Measurements from ENCODE around the gene SPNS2. TPM values are rescaled to one million over a fixed set of nuclear protein-coding genes. Genes with fewer than 3 reads are reported as not detected.

The SPNS2 gene
- total and polyA plus RNA-seq, 2 of the 8 experiments (the other 6 are each of a cell fraction or from before 2014, with no cell fraction given), result 1.2 to 1.5 TPM

- TF ChIP-seq CTCF (IDR thresholded peaks at IDR 0.05; ENCODE audit: control extremely low read depth in 1 of 3, insufficient read depth in 1 of 3, low read depth in 1 of 3, low read length in 3 of 3) (no peak), SIX5 (IDR thresholded peaks at IDR 0.05; ENCODE audit: low read depth, low read length) (no peak), HDAC2 (IDR thresholded peaks at IDR 0.05; ENCODE audit: borderline replicate concordance in 1 of 2, low read depth in 2 of 2, low read length in 2 of 2) (no peak), POLR2AphosphoS5 (IDR thresholded peaks at IDR 0.05; ENCODE audit: low read depth, low read length) (no peak), TAF1 (IDR thresholded peaks at IDR 0.05; ENCODE audit: low read depth, low read length) (no peak)
Measured at GRCh38 chr17:4542003-4542725, 43.5 kb downstream of the SPNS2 start (continued).
